Transverse colon (tissue), 4 donors: Measurements from ENCODE around the gene CALHM4. TPM values are rescaled to one million over a fixed set of nuclear protein-coding genes. Genes with fewer than 3 reads are reported as not detected.

Experiments
- DNase-seq: peaks from one replicate; pipeline ENCODE4 v3.0.0-alpha.2; 2019
- H3K27ac ChIP-seq, 4 donors: fragments of 200-600 bp; sonication (generic); 2 replicates each; pipeline ENCODE4 v1.5.1; 2016 to 2018; ENCODE audit warnings: inconsistent platforms in 4 of 4
- H3K27me3 ChIP-seq: fragments of 200-600 bp; sonication (generic); 2 replicates; pipeline ENCODE4 v1.5.1; 2017; ENCODE audit warnings: inconsistent platforms
- H3K36me3 ChIP-seq, 4 donors: fragments of 200-600 bp; sonication (generic); 2 replicates each; pipeline ENCODE4 v1.5.1; 2017 to 2019; ENCODE audit warnings: inconsistent platforms in 4 of 4
- H3K4me1 ChIP-seq, 4 donors: fragments of 200-600 bp; sonication (generic); 2 replicates each; pipeline ENCODE4 v1.5.1; 2017 to 2020; ENCODE audit warnings: inconsistent platforms in 4 of 4
- H3K4me3 ChIP-seq, 4 donors: fragments of 200-600 bp; sonication (generic); 1 replicate in 1 of 4; 2 replicates in 3 of 4; pipeline versions ENCODE4 v1.5.1 to v1.6.1; 2017 to 2019; ENCODE audit warnings: inconsistent platforms in 4 of 4
- H3K9me3 ChIP-seq, 2 donors: fragments of 200-600 bp; sonication (generic); 2 replicates each; pipeline ENCODE4 v1.5.1; 2017 to 2019; ENCODE audit warnings: inconsistent platforms in 2 of 2
- CTCF ChIP-seq, 5 experiments: fragments of 200-600 bp in 3 of 5; fragments of 450-650 bp in 2 of 5; sonication (generic) in 3 of 5; IDR thresholded peaks; 1 replicate in 2 of 5; 2 replicates in 3 of 5; pipeline ENCODE4 v1.5.1; 2016 to 2017; ENCODE audit warnings: antibody characterized with exemption in 5 of 5, inconsistent platforms in 3 of 5, mild to moderate bottlenecking in 2 of 5, moderate library complexity in 1 of 5
- EP300 ChIP-seq: sonication (generic); formaldehyde crosslinking; IDR thresholded peaks from one replicate; pipeline ENCODE4 v1.6.1; 2017; ENCODE audit warnings: antibody characterized with exemption, low read depth
- POLR2A ChIP-seq: fragments of 450-650 bp; IDR thresholded peaks from one replicate; pipeline ENCODE4 v1.6.1; 2016; ENCODE audit warnings: antibody characterized with exemption, mild to moderate bottlenecking, moderate library complexity
- POLR2AphosphoS5 ChIP-seq, 3 donors: sonication (generic); formaldehyde crosslinking; IDR thresholded peaks; one replicate each; pipeline ENCODE4 v1.6.1; 2016; ENCODE audit warnings: antibody characterized with exemption in 3 of 3
- WGBS, 2 donors: methylation state at CpG; one replicate each; pipeline ENCODE4 v1.1.5; 2018; ENCODE audit warnings: low coverage in 1 of 2; 5-methylcytosine and 5-hydroxymethylcytosine counted together
- in situ Hi-C, 4 donors: fragments of 200-750 bp; cut with MboI; loops; one replicate each; pipeline versions ENCODE4 v1.15.0 to v1.15.1; 2017; ENCODE audit warnings: low sequenced_read_pairs in 3 of 4, low pct_ligation_motif_present in 1 of 4, low pct_unique_long_range_greater_than_20kb in 1 of 4
- intact Hi-C: fragments of 100-400 bp; cut with DNase I; formaldehyde crosslinking; loops from one replicate; pipeline ENCODE4 v1.15.1; 2023; ENCODE audit warnings: low total_unique reads
- total RNA-seq, 4 donors: library from RNA; depleted of rRNA; stranded (reverse); fragments of >200 nt; gene quantifications; one replicate each; pipeline ENCODE4 v1.1.0, GENCODE V29; 2016

The CALHM4 gene
- not detected for total RNA-seq

DNA sequence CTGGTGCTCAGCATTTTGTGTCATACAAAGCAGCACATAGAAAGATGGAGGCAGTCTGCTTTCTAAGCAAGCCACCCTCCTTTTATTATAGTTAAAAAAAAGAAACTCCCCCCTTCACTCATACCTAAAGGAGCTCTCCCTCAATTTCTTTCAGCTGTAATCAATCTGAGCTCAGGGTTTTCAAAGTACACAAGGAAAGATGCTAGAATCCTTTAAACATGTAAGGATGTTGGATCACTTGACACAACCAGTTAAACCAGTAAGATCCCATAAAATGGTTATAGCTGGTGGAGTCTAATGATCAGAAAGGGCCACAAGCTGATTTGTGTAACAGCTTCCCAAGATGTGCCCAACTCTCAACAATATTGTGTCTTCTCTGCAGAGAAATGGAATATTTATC, at the start of gene CALHM4:
TSS of gene CALHM4 (plus strand) at position 301 of the 400 bp plus-strand sequence. CDS start at position 344, 43 bp downstream.
- H3K4me3 ChIP-seq = no peak within 1 kb of the TSS

DNA sequence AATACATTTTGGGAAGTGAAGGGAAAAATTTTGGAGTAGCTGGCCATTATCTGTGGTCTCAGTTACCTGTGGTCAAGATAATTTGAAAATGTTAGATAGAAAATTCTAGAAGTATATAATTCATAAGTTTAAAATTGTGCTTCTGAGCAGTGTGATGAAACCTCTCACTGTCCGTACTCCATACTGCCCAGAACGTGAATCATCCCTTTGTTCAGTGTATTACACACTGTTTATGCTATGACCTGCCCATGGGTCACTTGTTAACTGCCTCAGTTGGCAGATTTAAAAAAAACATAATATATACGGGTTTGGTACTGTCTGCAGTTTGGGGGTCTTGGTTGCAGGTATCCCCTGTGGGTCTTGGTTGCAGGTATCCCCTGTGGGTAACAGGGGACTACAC, 46.2 kb upstream of the CALHM4 start:
- Histone ChIP-seq H3K4me1 (peaks cover 0 to 4% (median 0%) of the 10 kb centered on the region in 4 donors), H3K27me3 (no peaks in the 10 kb centered on the region), H3K4me3 (no peak overlapping the region), H3K9me3 (no peaks in the 10 kb centered on the region), H3K27ac (no peak overlapping the region), H3K36me3 (no peaks in the 10 kb centered on the region)
- in situ Hi-C loops = no loop called here
- whole genome bisulfite sequencing, 2 donors = 86 to 100% methylated on average over 2 to 3 of the region's 3 CpGs
- intact Hi-C loops = no loop called here
- DNase-seq = no peak
- TF ChIP-seq EP300 = no peak
- TF ChIP-seq CTCF (IDR thresholded peaks at IDR 0.05) = no peak
- no peak for TF ChIP-seq POLR2A
- no peak for TF ChIP-seq POLR2AphosphoS5 (IDR thresholded peaks at IDR 0.05)

More for the DNA sequence above, at the start of gene CALHM4:
- no peak for DNase-seq
- H3K27me3 ChIP-seq = peaks cover 26% of the 10 kb centered on the region
- TF ChIP-seq POLR2A = no peak
- no peaks in the 10 kb centered on the region for H3K4me1 ChIP-seq
- intact Hi-C loops = no loop called here
- H3K36me3 ChIP-seq = no peaks in the 10 kb centered on the region
- in situ Hi-C loops = no loop called here
- no peak within 1 kb of the TSS for H3K27ac ChIP-seq
- H3K9me3 ChIP-seq = no peaks in the 10 kb centered on the region

DNA sequence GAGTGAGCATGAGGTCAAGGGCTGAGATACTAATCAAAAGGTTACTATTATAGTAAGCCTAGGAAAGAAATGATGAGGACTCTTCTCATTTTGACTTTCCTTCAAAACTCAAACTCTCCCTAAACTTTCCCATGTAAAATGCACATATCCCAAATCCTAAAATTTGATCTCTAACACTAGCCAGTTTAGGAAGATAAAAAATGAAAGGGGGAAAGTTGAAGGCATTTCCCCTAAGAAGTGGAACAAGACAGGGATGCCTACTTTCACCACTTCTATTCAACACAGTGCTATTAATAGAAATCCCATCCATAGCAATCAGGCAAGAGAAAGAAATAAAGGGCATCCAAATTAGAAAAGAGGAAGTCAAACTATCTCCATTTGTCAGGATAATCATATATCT, 45.0 kb upstream of the CALHM4 start:
- no peak overlapping the region for H3K4me3 ChIP-seq
- H3K9me3 ChIP-seq = no peaks in the 10 kb centered on the region
- in situ Hi-C loops = no loop called here
- TF ChIP-seq POLR2AphosphoS5 (IDR thresholded peaks at IDR 0.05) = no peak
- TF ChIP-seq CTCF (IDR thresholded peaks at IDR 0.05) = no peak
- TF ChIP-seq EP300 = no peak
- no peak for TF ChIP-seq POLR2A
- no peaks in the 10 kb centered on the region for H3K27me3 ChIP-seq
- no peak overlapping the region for H3K27ac ChIP-seq
- no peaks in the 10 kb centered on the region for H3K36me3 ChIP-seq
- no peak for DNase-seq
- intact Hi-C loops = no loop called here
- peaks cover 0 to 13% (median 0%) of the 10 kb centered on the region in 4 donors for H3K4me1 ChIP-seq

GRCh38 chr6:116511424-116512110, 42.0 kb upstream of the CALHM4 start, which contains the start of gene CALHM5:
Gene CALHM5 (plus strand): TSS chr6:116511639. CDS start chr6:116511697, 58 bp downstream.
- peak within 1 kb of the TSS in 3 of 4 donors; percentile 24 to 44 (median 29) for H3K4me3 ChIP-seq
- peak in 4 of 5 experiments; percentile 45 to 59 (median 52) for TF ChIP-seq CTCF (IDR thresholded peaks at IDR 0.05)
- TF ChIP-seq POLR2AphosphoS5 (IDR thresholded peaks at IDR 0.05) = peak; percentile 10 to 48 (median 38)
- peak; percentile 11 for TF ChIP-seq POLR2A
- no peak for TF ChIP-seq EP300
- in situ Hi-C loops (no loop called here), intact Hi-C loops (no loop called here)
- peaks cover 0 to 19% (median 0%) of the 10 kb centered on the region in 4 donors for H3K4me1 ChIP-seq
- WGBS, 2 donors = 39 to 50% methylated on average over 5 to 10 of the region's 10 CpGs
- H3K27ac ChIP-seq = peak within 1 kb of the TSS; percentile 77 to 86 (median 81)
- no peaks in the 10 kb centered on the region for H3K36me3 ChIP-seq
- H3K9me3 ChIP-seq = no peaks in the 10 kb centered on the region
- DNase-seq = peak; percentile 13
- H3K27me3 ChIP-seq = no peaks in the 10 kb centered on the region
